Superior temporal gyrus (tissue), 1 donor: ENCODE data around the gene KRTAP21-2.
"Not testable (repeated sequence)": the region's sequence is repeated elsewhere in the genome, so short reads cannot be mapped to it uniquely, and the experiment has no call there.

Source experiments
- DNase-seq: peaks from one replicate; pipeline ENCODE4 v3.0.0-alpha.2; 2016; ENCODE audit errors: extremely low spot score

The KRTAP21-2 gene

GRCh38 chr21:30747159-30747558 is at the start of gene KRTAP21-2:
TSS of gene KRTAP21-2 (minus strand) at chr21:30747259. CDS start at chr21:30747202, 57 bp downstream.
- DNase-seq = no peak

- no peak for DNase-seq
Measured at GRCh38 chr21:30793581-30794314, 46.7 kb upstream of the KRTAP21-2 start.

- no peak for DNase-seq
Measured at GRCh38 chr21:30779249-30779648, 32.2 kb upstream of the KRTAP21-2 start.

- no peak for DNase-seq
Measured at GRCh38 chr21:30769724-30770431, 22.8 kb upstream of the KRTAP21-2 start.

GRCh38 chr21:30760776-30761175 is 13.7 kb upstream of the KRTAP21-2 start:
- no peak for DNase-seq

- DNase-seq = no peak
Measured at GRCh38 chr21:30758306-30758705, 11.2 kb upstream of the KRTAP21-2 start.

GRCh38 chr21:30755328-30755727 is 8.3 kb upstream of the KRTAP21-2 start, which contains the start of gene KRTAP21-1:
TSS of gene KRTAP21-1 (minus strand) at chr21:30755428. CDS start at chr21:30755378, 50 bp downstream.
- not testable (repeated sequence) for DNase-seq

GRCh38 chr21:30740462-30740861 is 6.6 kb downstream of the KRTAP21-2 start:
- DNase-seq = no peak

GRCh38 chr21:30733026-30733425 is 14.0 kb downstream of the KRTAP21-2 start:
- no peak for DNase-seq

- no peak for DNase-seq
Measured at GRCh38 chr21:30726726-30727125, 20.3 kb downstream of the KRTAP21-2 start.

- no peak for DNase-seq
Measured at GRCh38 chr21:30719401-30719800, 27.7 kb downstream of the KRTAP21-2 start.

GRCh38 chr21:30718239-30718909 is 28.7 kb downstream of the KRTAP21-2 start, which contains the start of gene KRTAP21-3:
TSS of gene KRTAP21-3 (minus strand) at chr21:30718777. CDS start at chr21:30718759, 18 bp downstream.
- DNase-seq = no peak

GRCh38 chr21:30717105-30717504 is 30.0 kb downstream of the KRTAP21-2 start:
- no peak for DNase-seq

- no peak for DNase-seq
Measured at GRCh38 chr21:30714946-30715345, 32.1 kb downstream of the KRTAP21-2 start.

GRCh38 chr21:30714456-30714855 is 32.6 kb downstream of the KRTAP21-2 start:
- no peak for DNase-seq

GRCh38 chr21:30713766-30714165 is 33.3 kb downstream of the KRTAP21-2 start:
- DNase-seq = no peak

- DNase-seq = no peak
Measured at GRCh38 chr21:30710499-30710898, 36.6 kb downstream of the KRTAP21-2 start.

GRCh38 chr21:30707409-30707808 is 39.6 kb downstream of the KRTAP21-2 start:
- DNase-seq = no peak
